HG03139 (cell line): ENCODE data around the gene PLA1A.
A peak's percentile ranks its signal among the peaks of the same experiment; 100 is the strongest.
"Not testable (repeated sequence)": the region's sequence is repeated elsewhere in the genome, so short reads cannot be mapped to it uniquely, and the experiment has no call there.

Source experiments
- ATAC-seq: cut with Tn5 transposase; IDR thresholded peaks from one replicate; pipeline ENCODE4 v1.9.1; 2021; ENCODE audit not compliant: unreplicated experiment

Gene PLA1A

GRCh38 chr3:119597548-119598288 lies at the start of gene PLA1A:
Gene PLA1A, plus strand, starts transcription at chr3:119597885. Its CDS starts 29 bp downstream, at chr3:119597914.
- ATAC-seq = no peak

GRCh38 chr3:119548341-119548740 lies 49.3 kb upstream of the PLA1A start:
- ATAC-seq = no peak

GRCh38 chr3:119550192-119550910 lies 47.3 kb upstream of the PLA1A start:
- ATAC-seq = no peak

DNA sequence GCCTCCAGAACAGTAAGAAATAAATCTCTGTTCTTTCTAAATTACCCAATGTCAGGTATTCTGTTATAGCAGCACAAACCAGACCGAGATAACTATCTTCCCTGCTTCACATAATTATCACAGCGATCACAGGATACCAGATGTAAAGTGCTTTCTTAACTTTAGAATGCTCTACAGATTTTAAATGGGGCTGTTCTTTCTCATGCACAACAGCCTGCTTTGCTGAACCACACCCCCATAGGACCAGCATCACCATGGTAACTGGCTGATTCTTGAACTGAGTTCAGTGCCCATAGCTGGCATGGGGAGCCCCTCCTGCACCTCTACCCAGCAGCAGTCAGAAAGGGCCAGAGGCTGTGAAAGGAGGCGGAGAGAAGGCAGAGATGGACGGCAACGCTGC lies 46.1 kb upstream of the PLA1A start:
- ATAC-seq = no peak

DNA sequence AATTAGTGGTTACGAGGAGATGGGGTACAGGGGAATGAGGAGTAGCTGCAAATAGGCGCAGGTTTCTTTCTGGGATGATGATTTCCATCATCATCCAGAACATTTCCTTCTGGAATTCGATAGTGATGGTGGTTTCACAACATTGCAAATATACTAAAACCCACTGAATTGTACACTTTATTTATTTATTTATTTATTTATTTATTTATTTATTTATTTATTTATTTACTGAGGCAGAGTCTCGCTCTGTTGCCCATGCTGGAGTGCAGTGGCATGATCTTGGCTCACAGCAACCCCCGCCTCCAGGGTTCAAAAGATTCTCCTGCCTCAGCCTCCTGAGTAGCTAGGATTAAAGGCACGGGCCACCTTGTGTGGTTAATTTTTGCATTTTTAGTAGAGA lies 44.8 kb upstream of the PLA1A start:
- ATAC-seq = not testable (repeated sequence)

DNA sequence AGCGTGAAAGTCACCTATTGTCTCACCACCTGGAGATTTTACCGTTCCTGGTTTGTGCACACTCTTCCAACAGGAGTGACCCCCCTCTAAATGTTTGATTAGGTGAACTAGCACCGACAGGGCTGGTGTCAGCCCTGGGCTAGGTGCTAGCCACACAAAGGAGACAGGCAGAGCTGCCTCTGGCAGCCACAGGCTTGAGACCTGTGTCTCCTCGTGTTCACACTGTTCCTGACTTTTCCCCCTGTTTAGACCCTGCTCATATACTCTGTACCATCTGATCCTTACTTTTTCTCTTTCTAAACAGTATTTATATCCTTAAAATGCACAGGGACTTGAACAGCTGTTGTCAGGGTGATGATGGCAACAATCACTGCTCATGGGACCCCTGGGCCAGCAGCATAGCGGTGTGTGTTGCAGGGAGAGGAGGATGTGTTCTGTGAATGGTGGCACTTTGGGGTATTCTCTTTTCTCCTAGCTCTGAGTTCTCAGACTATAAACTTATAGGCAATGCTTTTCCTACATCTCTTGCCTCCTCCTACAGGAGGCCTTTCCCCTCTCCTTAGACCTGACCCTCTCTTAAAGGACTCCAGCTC lies 43.8 kb upstream of the PLA1A start:
- no peak for ATAC-seq

- ATAC-seq = no peak
These were observed 42.4 kb upstream of the PLA1A start for GRCh38 chr3:119555309-119555735.

- no peak for ATAC-seq
These were observed 41.8 kb upstream of the PLA1A start for GRCh38 chr3:119555929-119556328.

DNA sequence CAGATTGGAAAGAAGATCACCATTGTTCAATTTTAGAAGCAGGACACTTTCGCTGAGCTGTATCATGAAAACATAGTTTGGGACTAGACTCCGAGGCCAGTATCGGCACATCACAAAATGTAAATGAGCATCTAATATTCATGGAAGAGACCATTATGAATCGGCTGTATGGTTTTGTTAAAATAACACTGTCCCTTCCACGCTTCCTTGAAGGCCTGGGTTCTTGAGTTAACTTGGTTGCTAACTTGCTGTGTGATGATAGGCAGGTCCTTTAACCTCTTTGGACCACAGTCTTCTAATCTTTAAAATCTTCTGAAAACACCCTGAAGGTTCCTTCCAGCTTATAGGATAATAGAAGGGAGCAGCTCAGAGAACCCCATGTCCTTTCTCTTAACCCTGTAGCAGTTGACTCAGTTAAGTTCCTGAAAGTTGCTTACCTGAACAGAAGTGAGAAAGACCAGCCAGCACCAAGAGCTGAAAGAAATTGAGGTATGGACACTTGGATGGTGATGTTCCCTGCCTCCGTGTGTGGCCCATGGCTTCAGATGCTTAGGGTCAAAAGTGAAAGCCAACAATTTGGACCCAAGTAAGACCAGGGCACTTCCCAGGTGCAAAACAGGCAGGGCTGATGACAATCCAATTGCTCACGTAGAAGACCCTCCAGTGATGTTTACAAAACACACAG lies 40.4 kb upstream of the PLA1A start:
- no peak for ATAC-seq

DNA sequence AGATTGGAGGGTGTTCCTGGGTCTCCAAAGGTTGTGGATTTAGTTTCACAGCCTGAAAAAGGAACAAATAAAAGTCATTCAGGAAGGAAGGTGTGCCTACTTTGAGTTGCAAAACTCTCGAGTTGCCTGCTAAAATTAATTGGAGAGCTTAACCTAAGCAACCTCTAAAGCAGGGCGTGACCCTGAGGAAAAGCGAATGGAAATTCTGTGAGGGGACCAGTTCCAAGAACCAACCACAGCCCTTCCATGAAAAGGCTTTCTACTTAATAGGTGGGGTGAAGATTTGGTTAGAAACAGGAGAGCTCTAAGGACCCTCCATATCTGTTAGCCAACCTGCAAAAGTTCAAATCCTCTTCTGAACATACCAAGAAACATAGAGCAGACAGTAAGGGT lies 39.8 kb upstream of the PLA1A start:
- no peak for ATAC-seq

- ATAC-seq = no peak
These were observed 38.9 kb upstream of the PLA1A start for GRCh38 chr3:119558626-119559317.

GRCh38 chr3:119559441-119559963 lies 38.2 kb upstream of the PLA1A start, which contains the start of gene CD80:
Gene CD80, minus strand, starts transcription at chr3:119559614. Its CDS starts 1,886 bp downstream, at chr3:119557728.
- peak; percentile 57 for ATAC-seq

GRCh38 chr3:119560160-119560559 lies 37.5 kb upstream of the PLA1A start:
- ATAC-seq = no peak

GRCh38 chr3:119562307-119562961 lies 35.3 kb upstream of the PLA1A start:
- ATAC-seq = peak; percentile 54

GRCh38 chr3:119563334-119563733 lies 34.4 kb upstream of the PLA1A start:
- ATAC-seq = not testable (repeated sequence)

DNA sequence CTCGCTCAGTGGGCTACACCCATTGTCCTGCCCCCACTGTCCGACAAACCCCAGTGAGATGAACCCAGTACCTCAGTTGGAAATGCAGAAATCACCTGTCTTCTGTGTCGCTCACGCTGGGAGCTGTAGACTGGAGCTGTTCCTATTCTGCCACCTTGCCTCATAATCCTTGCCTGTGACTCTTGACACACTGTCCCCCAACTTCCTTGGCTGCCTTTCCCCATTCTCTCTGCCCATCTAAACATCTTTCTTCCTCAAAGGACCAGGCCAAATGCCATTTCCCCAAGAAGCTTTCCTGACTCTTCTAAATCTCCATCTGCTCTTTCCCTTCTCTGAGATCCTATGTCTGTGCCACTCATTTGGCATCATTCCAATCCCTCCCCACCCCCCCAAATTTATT lies 28.5 kb upstream of the PLA1A start:
- ATAC-seq = no peak

DNA sequence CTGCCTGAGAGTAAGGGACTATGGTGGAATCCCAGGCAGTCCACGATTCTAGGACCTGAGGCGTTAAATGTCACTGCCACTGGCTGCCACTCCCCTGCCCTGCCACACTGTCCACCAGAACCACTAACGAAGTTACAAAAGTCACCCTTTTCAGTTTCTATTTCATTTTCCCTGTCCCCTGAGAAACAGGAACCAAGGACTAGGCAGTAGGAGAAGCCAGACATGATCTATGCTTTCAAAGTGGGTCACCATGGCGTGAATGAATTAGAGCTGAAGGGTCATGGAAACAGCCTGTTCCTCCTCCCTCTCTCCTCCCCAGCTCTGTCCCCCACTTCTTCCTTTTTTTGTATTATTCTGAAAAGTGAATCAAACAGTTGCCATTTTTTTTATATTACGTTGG lies 27.5 kb upstream of the PLA1A start:
- ATAC-seq = no peak

GRCh38 chr3:119571230-119571629 lies 26.5 kb upstream of the PLA1A start:
- no peak for ATAC-seq

DNA sequence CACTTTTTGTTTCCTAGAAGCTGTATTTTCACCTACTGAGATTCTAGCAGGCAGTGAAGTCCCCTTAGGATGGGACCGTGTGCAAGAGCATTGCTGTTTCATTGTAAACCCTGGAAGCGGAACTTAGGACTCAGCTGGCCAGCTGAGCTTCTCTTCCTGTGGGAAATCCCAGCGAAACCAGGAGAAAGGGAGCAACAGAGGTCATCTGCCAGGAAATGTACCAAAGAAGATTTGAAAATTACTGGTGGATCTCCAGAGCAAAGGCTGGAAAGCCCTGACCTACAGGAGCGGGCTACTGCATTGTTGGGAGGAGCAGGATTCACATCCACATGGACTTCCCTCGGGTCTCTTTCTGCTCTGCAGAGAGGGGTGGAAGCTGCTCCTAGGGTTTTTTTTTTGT lies 26.0 kb upstream of the PLA1A start:
- no peak for ATAC-seq

DNA sequence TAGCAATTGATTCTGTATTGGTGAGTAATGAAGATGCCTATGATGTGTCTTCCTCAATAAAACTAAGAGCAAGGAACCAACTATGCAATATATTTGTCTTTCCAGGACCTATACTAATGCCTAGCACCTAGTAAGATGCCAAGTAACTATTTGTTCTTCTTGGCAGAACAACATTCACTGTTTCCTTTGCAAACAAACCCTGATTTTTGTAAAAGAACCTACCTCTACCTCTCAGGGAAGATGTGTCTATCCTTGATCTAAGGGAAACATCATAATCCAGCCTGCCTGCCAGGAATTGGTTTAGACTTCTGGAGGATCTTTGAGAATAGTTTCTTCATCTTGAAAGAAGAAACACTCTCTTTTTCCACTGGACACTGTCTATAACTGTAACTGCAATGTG lies 22.2 kb upstream of the PLA1A start:
- no peak for ATAC-seq
